HepG2 (cell line): ENCODE results near the gene CDH22. TPM values are rescaled to one million over a fixed set of nuclear protein-coding genes. Genes with fewer than 3 reads are reported as not detected.

Source experiments
- ATAC-seq: fragments of 200-7000 bp; cut with Tn5 transposase; 3 replicates; pipeline ENCODE4 v1.9.1; 2020; ENCODE audit warnings: mild to moderate bottlenecking, moderate library complexity
- BruUV-seq: library from RNA; stranded (reverse); fragments of 400-500 nt; replicated peaks from 2 replicates; lab custom pipeline; 2021; lab: Mats Ljungman, UMichigan
- CTCF ChIA-PET: fragments of 300-600 bp; formaldehyde crosslinking; extraction: SDS; loops from one replicate; lab custom pipeline; 2021; ENCODE audit warnings: low total read pairs, inconsistent platforms, low intra/inter-chr PET ratio; lab: Yijun Ruan, JAX
- POLR2A ChIA-PET: fragments of 350-600 bp; sonication (Branson Sonifier 250); formaldehyde crosslinking; loops from one replicate; lab custom pipeline; 2020; ENCODE audit warnings: antibody characterized with exemption, inconsistent platforms; lab: Yijun Ruan, JAX
- DNase-seq: peaks from one replicate; pipeline ENCODE4 v3.0.0-alpha.2; 2015; ENCODE audit warnings: low spot score
- FAIRE-seq: peaks from 3 replicates; lab custom pipeline; 2011; peaks lifted over from hg19 to GRCh38; lab: Jason Lieb, UNC
- H2AFZ ChIP-seq: one replicate; pipeline ENCODE4 v1.6.1; 2011; ENCODE audit warnings: low read length, inconsistent platforms
- H3K27ac ChIP-seq: fragments of 300-600 bp; 3 replicates; pipeline ENCODE4 v1.8.0; 2011; ENCODE audit warnings: mixed run types, mild to moderate bottlenecking, mixed read lengths, low read length, inconsistent platforms; ENCODE audit not compliant: insufficient read depth; ENCODE audit errors: extremely low read length
- H3K27me3 ChIP-seq, 2 experiments: fragments of 200-600 bp in 1 of 2; 2 replicates in 1 of 2; 3 replicates in 1 of 2; pipeline versions ENCODE4 v1.6.0 to v1.8.0; 2011; ENCODE audit warnings: low read length in 2 of 2, mild to moderate bottlenecking in 2 of 2, moderate library complexity in 2 of 2, inconsistent platforms in 1 of 2; ENCODE audit not compliant: insufficient read depth in 2 of 2, control insufficient read depth in 1 of 2
- H3K36me3 ChIP-seq, 2 experiments: fragments of 200-600 bp in 1 of 2; replicated peaks in 1 of 2; 2 replicates in 1 of 2; 3 replicates in 1 of 2; pipeline versions ENCODE4 v1.5.1 to v1.8.0; 2011; ENCODE audit warnings: low read length in 2 of 2, inconsistent platforms in 1 of 2; ENCODE audit not compliant: insufficient read depth in 2 of 2, control insufficient read depth in 1 of 2
- H3K4me1 ChIP-seq: 2 replicates; pipeline ENCODE4 v1.5.1; 2012; ENCODE audit warnings: low read length, inconsistent platforms; ENCODE audit not compliant: insufficient read depth
- H3K4me2 ChIP-seq: 2 replicates; pipeline ENCODE4 v1.6.0; 2011; ENCODE audit warnings: low read depth, low read length, inconsistent platforms
- H3K4me3 ChIP-seq, 3 experiments: fragments of 200-600 bp in 1 of 3; sonication (generic), shearing (Covaris generic) in 1 of 3; replicated peaks in 1 of 3; 2 replicates each; pipeline ENCODE4 v1.5.1; 2011 to 2016; ENCODE audit warnings: low read length in 3 of 3, inconsistent platforms in 2 of 3, low read depth in 2 of 3, mild to moderate bottlenecking in 2 of 3, control low read depth in 1 of 3, mixed read lengths in 1 of 3; ENCODE audit not compliant: insufficient read depth in 1 of 3
- H3K79me2 ChIP-seq: one replicate; pipeline ENCODE4 v1.6.1; 2011; ENCODE audit warnings: low read length, inconsistent platforms; ENCODE audit not compliant: insufficient read depth
- H3K9ac ChIP-seq: 2 replicates; pipeline ENCODE4 v1.6.0; 2011; ENCODE audit warnings: mild to moderate bottlenecking, low read depth, low read length, inconsistent platforms; ENCODE audit not compliant: insufficient read depth
- H3K9me3 ChIP-seq: 2 replicates; pipeline ENCODE4 v1.5.1; 2012; ENCODE audit warnings: mild to moderate bottlenecking, low read length
- H4K20me1 ChIP-seq: 2 replicates; pipeline ENCODE4 v1.6.0; 2011; ENCODE audit warnings: inconsistent platforms, mild to moderate bottlenecking, low read length, moderate library complexity; ENCODE audit not compliant: insufficient read depth
- ADNP ChIP-seq: sonication (generic); formaldehyde crosslinking; IDR thresholded peaks from 2 replicates; pipeline ENCODE4 v1.4.0; 2020; ENCODE audit warnings: missing genetic modification reagents
- BHLHE40 ChIP-seq: IDR thresholded peaks from 2 replicates; pipeline ENCODE4 v1.6.1; 2011; ENCODE audit warnings: low read length, improper control_type of control experiment
- CEBPG ChIP-seq: IDR thresholded peaks from 2 replicates; pipeline ENCODE4 v1.6.1; 2016
- EHMT2 ChIP-seq: fragments of 200-600 bp; sonication (generic); IDR thresholded peaks from 2 replicates; pipeline ENCODE4 v1.7.0; 2017; ENCODE audit warnings: antibody characterized with exemption, low read depth, low read length, borderline replicate concordance
- HES4 ChIP-seq: sonication (generic); formaldehyde crosslinking; IDR thresholded peaks from 2 replicates; pipeline ENCODE4 v1.9.0; 2021; ENCODE audit warnings: mild to moderate bottlenecking, missing genetic modification reagents, borderline replicate concordance
- JUND ChIP-seq: sonication (generic); formaldehyde crosslinking; IDR thresholded peaks from 2 replicates; pipeline ENCODE4 v1.8.0; 2022; ENCODE audit warnings: mild to moderate bottlenecking, missing genetic modification reagents
- KDM5A ChIP-seq: fragments of 200-600 bp; sonication (generic); IDR thresholded peaks from 2 replicates; pipeline ENCODE4 v1.7.0; 2018; ENCODE audit warnings: antibody characterized with exemption, mild to moderate bottlenecking, low read length, borderline replicate concordance
- NR2F2 ChIP-seq: IDR thresholded peaks from 2 replicates; pipeline ENCODE4 v1.6.1; 2012; ENCODE audit warnings: low read depth, inconsistent platforms, borderline replicate concordance
- RAD21 ChIP-seq: fragments of 450-650 bp; formaldehyde crosslinking; IDR thresholded peaks from 2 replicates; pipeline ENCODE4 v1.5.0; 2020; ENCODE audit warnings: mild to moderate bottlenecking
- SCMH1 ChIP-seq: sonication (generic); formaldehyde crosslinking; IDR thresholded peaks from 2 replicates; pipeline ENCODE4 v1.9.0; 2021; ENCODE audit warnings: missing genetic modification reagents, mild to moderate bottlenecking, borderline replicate concordance
- SMAD1 ChIP-seq: sonication (generic); formaldehyde crosslinking; IDR thresholded peaks from 2 replicates; pipeline ENCODE4 v1.4.0; 2020; ENCODE audit warnings: missing genetic modification reagents, low read depth, mild to moderate bottlenecking, borderline replicate concordance
- TEAD3 ChIP-seq: optimal IDR thresholded peaks from 2 replicates; pipeline ENCODE3; 2016; ENCODE audit warnings: borderline replicate concordance
- ZNF143 ChIP-seq: sonication (generic); formaldehyde crosslinking; IDR thresholded peaks from 2 replicates; pipeline ENCODE4 v1.4.0; 2020; ENCODE audit warnings: missing genetic modification reagents
- ZNF205 ChIP-seq: IDR thresholded peaks from 2 replicates; pipeline ENCODE4 v1.6.1; 2018; ENCODE audit warnings: missing biosample characterization, missing genetic modification reagents
- ZNF296 ChIP-seq: sonication (generic); formaldehyde crosslinking; conservative IDR thresholded peaks from 2 replicates; pipeline ENCODE4 v1.5.0; 2020; ENCODE audit warnings: mild to moderate bottlenecking, missing genetic modification reagents
- ZNF720 ChIP-seq: sonication (generic); formaldehyde crosslinking; IDR thresholded peaks from 2 replicates; pipeline ENCODE4 v1.4.0; 2020; ENCODE audit warnings: missing genetic modification reagents
- ZNF850 ChIP-seq: sonication (generic); formaldehyde crosslinking; conservative IDR thresholded peaks from 2 replicates; pipeline ENCODE4 v1.9.0; 2021; ENCODE audit warnings: mild to moderate bottlenecking, missing genetic modification reagents
- WGBS: methylation state at CpG from one replicate; pipeline ENCODE4 v1.1.6; 2017; ENCODE audit warnings: low lambda C conversion rate; 5-methylcytosine and 5-hydroxymethylcytosine counted together
- in situ Hi-C: cut with HindIII; loops from 2 replicates; pipeline ENCODE4 v1.10.0; 2017; ENCODE audit warnings: low pct_unique_long_range_greater_than_20kb; ENCODE audit not compliant: extremely low pct_ligation_motif_present
- intact Hi-C: fragments of 100-400 bp; cut with micrococcal nuclease; formaldehyde crosslinking; loops from one replicate; pipeline ENCODE4 v1.10.0; 2022; ENCODE audit not compliant: unreplicated experiment
- polyA plus RNA-seq, 8 experiments: library from polyadenylated mRNA; depleted of rRNA in 3 of 8; stranded (reverse) in 7 of 8; unstranded in 1 of 8; fragments of >200 nt; fragmentation: Illumina TruSeq in 4 of 8; extraction: Trizol in 4 of 8; gene quantifications; 2 replicates each; pipeline versions ENCODE4 v1.2.1 to v1.2.3, GENCODE V29; 2011 to 2016; ENCODE audit warnings: low read depth in 4 of 8, missing spikeins in 1 of 8, mixed read lengths in 1 of 8; ENCODE audit not compliant: insufficient read depth in 1 of 8
- total RNA-seq, 5 experiments: library from RNA; depleted of rRNA; stranded (reverse); fragments of >200 nt; fragmentation: Illumina TruSeq; extraction: Trizol; gene quantifications; 2 replicates each; pipeline ENCODE4 v1.2.3, GENCODE V29; 2016; ENCODE audit warnings: low read depth in 1 of 5
- TF ChIP-seq, protein P1 (sequence below): sonication (generic); formaldehyde crosslinking; IDR thresholded peaks from 2 replicates; pipeline ENCODE4 v1.5.0; 2020; ENCODE audit warnings: missing genetic modification reagents
- TF ChIP-seq, protein P2 (sequence below): sonication (generic); formaldehyde crosslinking; IDR thresholded peaks from 2 replicates; pipeline ENCODE4 v1.8.0; 2022; ENCODE audit warnings: mild to moderate bottlenecking, missing genetic modification reagents, moderate library complexity
- TF ChIP-seq, protein P3 (sequence below): sonication (generic); formaldehyde crosslinking; IDR thresholded peaks from 2 replicates; pipeline ENCODE4 v1.4.0; 2020; ENCODE audit warnings: missing genetic modification reagents

Gene CDH22
- total and polyA plus RNA-seq, 2 of the 13 experiments (the other 11 are each of a cell fraction or from before 2014, with no cell fraction given), result not detected

GRCh38 chr20:46324960-46325703 is 16.8 kb upstream of the CDH22 start:
- peak; percentile 92 for FAIRE-seq
- peak; percentile 69 for DNase-seq
- CTCF ChIA-PET, result interaction anchor here (1.1 to 3.1 kb wide), 3 partner anchors 18 to 192 kb away, joined by 3 to 16 read pairs (median 4); partner anchors contain the start of gene CDH22
- BruUV-seq, result no TSS peak
- 24% methylated on average over 6 of the region's 6 CpGs for whole genome bisulfite sequencing
- POLR2A ChIA-PET, result no interaction called here
- peaks cover 12 to 53% of the 10 kb centered on the region in 2 experiments for H3K27me3 ChIP-seq
- no peak overlapping the region for H3K9ac ChIP-seq
- in situ Hi-C loops (no loop called here), intact Hi-C loops (loop anchor here (1.0 to 2.0 kb wide), 2 partner anchors 18 to 193 kb away; no protein-coding TSS in a partner anchor)
- no peak overlapping the region for H3K4me2 ChIP-seq
- no peak overlapping the region for H3K4me3 ChIP-seq
- no peaks in the 10 kb centered on the region for H3K9me3 ChIP-seq
- H3K4me1 ChIP-seq, result no peaks in the 10 kb centered on the region
- no peaks in the 10 kb centered on the region for H3K36me3 ChIP-seq
- H4K20me1 ChIP-seq, result no peaks in the 10 kb centered on the region
- no peak overlapping the region for H3K27ac ChIP-seq
- no peaks in the 10 kb centered on the region for H3K79me2 ChIP-seq
- H2AFZ ChIP-seq, result no peak overlapping the region
- peak; percentile 91 for ATAC-seq
- TF ChIP-seq ZNF720 (CRISPR knock-in tag) (no peak), NR2F2 (no peak), ZNF850 (CRISPR knock-in tag) (no peak), CEBPG (CRISPR knock-in tag) (peak; percentile 63), HES4 (CRISPR knock-in tag) (no peak), KDM5A (no peak), TEAD3 (CRISPR knock-in tag) (peak; percentile 76), ADNP (CRISPR knock-in tag) (no peak), EHMT2 (no peak), SCMH1 (CRISPR knock-in tag) (no peak), JUND (CRISPR knock-in tag) (no peak), SMAD1 (no peak), RAD21 (CRISPR knock-in tag) (0 out of 2 replicates have a peak, but pooled peaks have one; percentile 33), ZNF143 (CRISPR knock-in tag) (no peak), ZNF296 (CRISPR knock-in tag) (no peak), BHLHE40 (no peak), ZNF205 (CRISPR knock-in tag) (no peak)
- TF ChIP-seq, protein P1, sequence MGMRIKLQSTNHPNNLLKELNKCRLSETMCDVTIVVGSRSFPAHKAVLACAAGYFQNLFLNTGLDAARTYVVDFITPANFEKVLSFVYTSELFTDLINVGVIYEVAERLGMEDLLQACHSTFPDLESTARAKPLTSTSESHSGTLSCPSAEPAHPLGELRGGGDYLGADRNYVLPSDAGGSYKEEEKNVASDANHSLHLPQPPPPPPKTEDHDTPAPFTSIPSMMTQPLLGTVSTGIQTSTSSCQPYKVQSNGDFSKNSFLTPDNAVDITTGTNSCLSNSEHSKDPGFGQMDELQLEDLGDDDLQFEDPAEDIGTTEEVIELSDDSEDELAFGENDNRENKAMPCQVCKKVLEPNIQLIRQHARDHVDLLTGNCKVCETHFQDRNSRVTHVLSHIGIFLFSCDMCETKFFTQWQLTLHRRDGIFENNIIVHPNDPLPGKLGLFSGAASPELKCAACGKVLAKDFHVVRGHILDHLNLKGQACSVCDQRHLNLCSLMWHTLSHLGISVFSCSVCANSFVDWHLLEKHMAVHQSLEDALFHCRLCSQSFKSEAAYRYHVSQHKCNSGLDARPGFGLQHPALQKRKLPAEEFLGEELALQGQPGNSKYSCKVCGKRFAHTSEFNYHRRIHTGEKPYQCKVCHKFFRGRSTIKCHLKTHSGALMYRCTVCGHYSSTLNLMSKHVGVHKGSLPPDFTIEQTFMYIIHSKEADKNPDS (CRISPR knock-in tag), result no peak
- TF ChIP-seq, protein P2, sequence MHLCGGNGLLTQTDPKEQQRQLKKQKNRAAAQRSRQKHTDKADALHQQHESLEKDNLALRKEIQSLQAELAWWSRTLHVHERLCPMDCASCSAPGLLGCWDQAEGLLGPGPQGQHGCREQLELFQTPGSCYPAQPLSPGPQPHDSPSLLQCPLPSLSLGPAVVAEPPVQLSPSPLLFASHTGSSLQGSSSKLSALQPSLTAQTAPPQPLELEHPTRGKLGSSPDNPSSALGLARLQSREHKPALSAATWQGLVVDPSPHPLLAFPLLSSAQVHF, result no peak
- TF ChIP-seq, protein P3, sequence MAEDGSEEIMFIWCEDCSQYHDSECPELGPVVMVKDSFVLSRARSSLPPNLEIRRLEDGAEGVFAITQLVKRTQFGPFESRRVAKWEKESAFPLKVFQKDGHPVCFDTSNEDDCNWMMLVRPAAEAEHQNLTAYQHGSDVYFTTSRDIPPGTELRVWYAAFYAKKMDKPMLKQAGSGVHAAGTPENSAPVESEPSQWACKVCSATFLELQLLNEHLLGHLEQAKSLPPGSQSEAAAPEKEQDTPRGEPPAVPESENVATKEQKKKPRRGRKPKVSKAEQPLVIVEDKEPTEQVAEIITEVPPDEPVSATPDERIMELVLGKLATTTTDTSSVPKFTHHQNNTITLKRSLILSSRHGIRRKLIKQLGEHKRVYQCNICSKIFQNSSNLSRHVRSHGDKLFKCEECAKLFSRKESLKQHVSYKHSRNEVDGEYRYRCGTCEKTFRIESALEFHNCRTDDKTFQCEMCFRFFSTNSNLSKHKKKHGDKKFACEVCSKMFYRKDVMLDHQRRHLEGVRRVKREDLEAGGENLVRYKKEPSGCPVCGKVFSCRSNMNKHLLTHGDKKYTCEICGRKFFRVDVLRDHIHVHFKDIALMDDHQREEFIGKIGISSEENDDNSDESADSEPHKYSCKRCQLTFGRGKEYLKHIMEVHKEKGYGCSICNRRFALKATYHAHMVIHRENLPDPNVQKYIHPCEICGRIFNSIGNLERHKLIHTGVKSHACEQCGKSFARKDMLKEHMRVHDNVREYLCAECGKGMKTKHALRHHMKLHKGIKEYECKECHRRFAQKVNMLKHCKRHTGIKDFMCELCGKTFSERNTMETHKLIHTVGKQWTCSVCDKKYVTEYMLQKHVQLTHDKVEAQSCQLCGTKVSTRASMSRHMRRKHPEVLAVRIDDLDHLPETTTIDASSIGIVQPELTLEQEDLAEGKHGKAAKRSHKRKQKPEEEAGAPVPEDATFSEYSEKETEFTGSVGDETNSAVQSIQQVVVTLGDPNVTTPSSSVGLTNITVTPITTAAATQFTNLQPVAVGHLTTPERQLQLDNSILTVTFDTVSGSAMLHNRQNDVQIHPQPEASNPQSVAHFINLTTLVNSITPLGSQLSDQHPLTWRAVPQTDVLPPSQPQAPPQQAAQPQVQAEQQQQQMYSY, result 0 out of 2 replicates have a peak, but pooled peaks have one; percentile 26
